ENCODE data around the gene MICU1. TPM values are rescaled to one million over a fixed set of nuclear protein-coding genes. Genes with fewer than 3 reads are reported as not detected.

The MICU1 gene
- total RNA-seq, 1 experiment from 2014 or later: 70.5 TPM

- no peaks in the 10 kb centered on the region for H3K9me3 ChIP-seq (ENCODE audit: insufficient read depth, low read depth)
- no peak overlapping the region for H3K4me2 ChIP-seq
- no peaks in the 10 kb centered on the region for H4K20me1 ChIP-seq (ENCODE audit: insufficient read depth)
- POLR2A ChIA-PET (ENCODE audit: unreplicated experiment): interaction anchor here (0.6 to 0.7 kb wide), 4 partner anchors 12 to 274 kb away, joined by 5 to 11 read pairs (median 8); partner anchors contain the start of gene MCU
- no peak overlapping the region for H2AFZ ChIP-seq
- H3K79me2 ChIP-seq (ENCODE audit: low read depth): no peaks in the 10 kb centered on the region
- CTCF ChIA-PET: no interaction called here
- DNase-seq: peak in 1 of 2 experiments; percentile 19
- no TSS peak for BruUV-seq (replicated peaks)
- no peak overlapping the region for H3K4me3 ChIP-seq
- 0 out of 2 replicates have a peak, but pooled peaks cover 11% of the 10 kb centered on the region for H3K4me1 ChIP-seq (replicated peaks; ENCODE audit: insufficient read depth)
- intact Hi-C loops (cut with micrococcal nuclease; ENCODE audit: unreplicated experiment): no loop called here
- H3K36me3 ChIP-seq (ENCODE audit: low read depth): no peaks in the 10 kb centered on the region
- no peaks in the 10 kb centered on the region; the same call in 1 of the 2 replicates for H3K9me2 ChIP-seq (ENCODE audit: insufficient read depth)
- TF ChIP-seq CTCF (conservative IDR thresholded peaks at IDR 0.05): no peak
- TF ChIP-seq EZH2 (IDR thresholded peaks at IDR 0.05; ENCODE audit: low read depth): no peak
- H3F3A ChIP-seq (ENCODE audit: insufficient read depth, low read depth): no peaks in the 10 kb centered on the region
- H3K27me3 ChIP-seq (ENCODE audit: insufficient read depth, low read depth): no peaks in the 10 kb centered on the region
- no peak overlapping the region for H3K27ac ChIP-seq
Measured at GRCh38 chr10:72637398-72637857, 11.5 kb upstream of the MICU1 start.

GRCh38 chr10:72630144-72630543 is 4.3 kb upstream of the MICU1 start:
- no peak for TF ChIP-seq EZH2 (IDR thresholded peaks at IDR 0.05; ENCODE audit: low read depth)
- TF ChIP-seq CTCF (conservative IDR thresholded peaks at IDR 0.05): no peak
- Histone ChIP-seq H3K9me2 (ENCODE audit: insufficient read depth) (no peaks in the 10 kb centered on the region), H3K79me2 (ENCODE audit: low read depth) (peaks cover 5% of the 10 kb centered on the region), H4K20me1 (ENCODE audit: insufficient read depth) (no peaks in the 10 kb centered on the region), H3K36me3 (ENCODE audit: low read depth) (no peaks in the 10 kb centered on the region), H3K4me3 (no peak overlapping the region), H3K9me3 (ENCODE audit: insufficient read depth, low read depth) (no peaks in the 10 kb centered on the region), H3F3A (ENCODE audit: insufficient read depth, low read depth) (peaks cover 4% of the 10 kb centered on the region; the same call in 1 of the 2 replicates), H3K27me3 (ENCODE audit: insufficient read depth, low read depth) (no peaks in the 10 kb centered on the region), H3K27ac (no peak overlapping the region), H3K4me1 (replicated peaks; ENCODE audit: insufficient read depth) (peaks cover 6% of the 10 kb centered on the region), H3K4me2 (no peak overlapping the region), H2AFZ (no peak overlapping the region)
- BruUV-seq (replicated peaks): no TSS peak
- intact Hi-C loops (cut with micrococcal nuclease; ENCODE audit: unreplicated experiment): no loop called here
- DNase-seq: peak in 1 of 2 experiments; percentile 68
- CTCF ChIA-PET: interaction anchor here (0.8 kb wide), 1 partner anchor 42 kb away, joined by 5 read pairs; no protein-coding TSS in a partner anchor
- POLR2A ChIA-PET (ENCODE audit: unreplicated experiment): interaction anchor here (0.7 kb wide), 1 partner anchor 567 kb away, joined by 10 read pairs; no protein-coding TSS in a partner anchor

GRCh38 chr10:72626444-72626754 is 520 bp upstream of the MICU1 start:
- peak overlapping the region; percentile 96 for H2AFZ ChIP-seq
- H3K4me3 ChIP-seq: peak overlapping the region; percentile 80
- POLR2A ChIA-PET (ENCODE audit: unreplicated experiment): interaction anchor here (0.5 to 0.8 kb wide), 5 partner anchors 59 to 254 kb away, joined by 3 to 7 read pairs (median 5); no protein-coding TSS in a partner anchor
- TF ChIP-seq CTCF (conservative IDR thresholded peaks at IDR 0.05) (no peak), EZH2 (IDR thresholded peaks at IDR 0.05; ENCODE audit: low read depth) (no peak)
- TSS peak; percentile 74 for BruUV-seq (replicated peaks)
- no peaks in the 10 kb centered on the region for H3K9me2 ChIP-seq (ENCODE audit: insufficient read depth)
- H3K27ac ChIP-seq: peak overlapping the region; percentile 19
- H3K79me2 ChIP-seq (ENCODE audit: low read depth): peaks cover 34% of the 10 kb centered on the region
- H3K27me3 ChIP-seq (ENCODE audit: insufficient read depth, low read depth): no peaks in the 10 kb centered on the region
- H3F3A ChIP-seq (ENCODE audit: insufficient read depth, low read depth): peaks cover 9% of the 10 kb centered on the region; the same call in 1 of the 2 replicates
- H3K4me1 ChIP-seq (replicated peaks; ENCODE audit: insufficient read depth): peaks cover 18% of the 10 kb centered on the region
- no peak for DNase-seq
- H3K36me3 ChIP-seq (ENCODE audit: low read depth): no peaks in the 10 kb centered on the region
- H3K4me2 ChIP-seq: peak overlapping the region; percentile 85
- intact Hi-C loops (cut with micrococcal nuclease; ENCODE audit: unreplicated experiment): no loop called here
- no peaks in the 10 kb centered on the region for H4K20me1 ChIP-seq (ENCODE audit: insufficient read depth)
- H3K9me3 ChIP-seq (ENCODE audit: insufficient read depth, low read depth): no peaks in the 10 kb centered on the region
- CTCF ChIA-PET: interaction anchor here (1.1 kb wide), 1 partner anchor 24 kb away, joined by 3 read pairs; no protein-coding TSS in a partner anchor

Data from PC-9 (cell line).